ENCODE data around the gene COBL.

COBL gene

DNA sequence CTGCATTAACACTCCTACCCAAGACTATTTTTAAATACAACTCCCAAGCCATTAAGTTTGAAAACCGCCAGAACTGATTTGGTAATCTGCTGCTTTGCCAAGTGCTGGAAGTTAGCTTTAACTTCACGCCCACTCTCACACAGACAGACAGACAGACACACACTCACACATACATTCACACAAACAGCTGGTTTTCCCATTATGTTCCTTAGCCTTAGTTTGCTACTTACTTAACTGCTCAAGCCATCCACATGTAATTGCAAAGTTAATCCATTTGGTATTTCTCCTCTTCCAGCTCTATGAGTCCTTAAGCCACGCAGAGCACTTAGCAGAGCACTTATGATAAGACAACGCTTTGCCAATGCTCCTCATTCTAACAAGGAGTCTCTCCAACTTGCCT is 8.3 kb downstream of the COBL start:
- DNase-seq, result no peak

DNA sequence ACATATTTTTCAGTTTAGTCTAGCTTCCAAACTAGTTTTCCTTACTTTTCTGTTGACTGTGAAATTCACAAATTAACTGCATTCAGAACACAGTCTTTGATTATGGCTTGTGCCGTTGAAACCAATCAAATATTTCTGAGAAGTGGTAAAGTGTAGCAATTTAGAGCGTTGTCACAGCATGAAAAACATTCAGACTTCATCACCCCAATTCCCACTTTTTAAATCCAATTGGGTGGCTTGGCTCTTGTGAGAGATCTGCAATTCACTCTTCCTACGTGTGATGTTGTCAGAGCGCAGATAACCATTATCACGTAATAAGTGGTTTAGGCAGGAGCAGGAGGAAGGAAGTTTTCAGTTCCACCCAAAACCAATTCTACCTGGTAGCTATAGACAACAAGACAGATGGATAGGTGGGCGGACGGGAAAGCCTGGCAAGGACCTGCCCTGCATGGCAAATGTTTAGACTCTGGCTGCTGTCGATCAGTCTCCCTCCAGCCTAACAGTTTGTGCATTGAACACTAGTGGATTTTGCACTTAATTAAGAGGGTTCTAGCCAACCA is 8.9 kb downstream of the COBL start:
- no peak for DNase-seq

DNA sequence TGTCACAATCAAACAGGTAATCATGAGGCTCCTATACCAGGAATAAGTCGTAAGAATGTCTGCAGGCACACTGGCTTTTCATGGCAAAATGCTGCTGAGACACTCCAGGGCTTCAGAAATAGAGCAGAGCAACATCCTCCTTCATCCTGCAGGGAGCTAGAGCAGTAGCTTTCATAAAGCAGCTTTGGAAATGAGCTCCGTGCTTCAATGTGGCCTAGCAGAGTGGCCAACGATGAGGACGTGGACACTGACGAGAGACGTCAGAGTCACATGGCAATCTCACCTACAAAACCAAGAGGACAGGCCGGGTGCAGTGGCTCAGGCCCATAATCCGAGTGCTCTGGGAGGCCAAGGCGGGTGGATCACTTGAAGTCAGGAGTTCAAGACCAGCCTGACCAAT is 9.8 kb downstream of the COBL start:
- DNase-seq, result no peak

DNA sequence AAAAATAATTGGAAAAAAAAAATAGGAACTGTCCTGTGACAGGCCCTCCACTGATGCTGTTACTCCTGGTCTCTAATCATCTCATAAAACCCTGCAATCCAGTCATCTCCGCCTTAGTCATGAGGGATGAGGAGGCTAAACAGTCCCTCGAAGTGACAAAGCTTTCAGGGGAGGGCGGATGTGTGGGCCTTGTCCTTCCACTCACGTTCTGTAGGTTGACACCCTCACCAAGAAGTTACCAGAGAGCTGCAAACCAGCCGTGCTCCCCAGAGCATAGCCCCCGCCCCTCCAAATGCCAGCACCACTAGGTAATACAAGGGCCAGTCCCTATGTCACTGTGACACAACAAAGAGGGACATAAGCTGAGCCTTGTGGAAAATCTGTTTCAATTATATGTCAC is 11.9 kb downstream of the COBL start:
- peak in 1 of 56 donors; percentile 62 for DNase-seq

DNA sequence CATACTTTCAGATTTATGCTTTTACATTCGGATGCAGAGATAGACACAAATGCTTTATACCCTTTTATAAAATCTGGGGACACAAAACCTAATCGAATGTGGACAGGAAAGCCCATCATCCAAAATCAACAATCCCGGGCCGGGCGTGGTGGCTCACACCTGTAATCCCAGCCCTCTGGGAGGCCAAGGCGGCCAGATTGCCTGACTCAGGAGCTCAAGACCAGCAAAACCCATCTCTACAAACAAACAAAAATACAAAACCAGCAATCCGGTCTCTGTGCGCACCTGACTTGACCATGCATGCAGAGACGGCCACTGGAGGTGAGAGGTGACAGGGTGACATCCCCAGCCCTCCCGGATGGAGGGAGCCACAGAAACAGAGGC is 13.5 kb downstream of the COBL start:
- DNase-seq, result peak in 1 of 56 donors; percentile 42

DNA sequence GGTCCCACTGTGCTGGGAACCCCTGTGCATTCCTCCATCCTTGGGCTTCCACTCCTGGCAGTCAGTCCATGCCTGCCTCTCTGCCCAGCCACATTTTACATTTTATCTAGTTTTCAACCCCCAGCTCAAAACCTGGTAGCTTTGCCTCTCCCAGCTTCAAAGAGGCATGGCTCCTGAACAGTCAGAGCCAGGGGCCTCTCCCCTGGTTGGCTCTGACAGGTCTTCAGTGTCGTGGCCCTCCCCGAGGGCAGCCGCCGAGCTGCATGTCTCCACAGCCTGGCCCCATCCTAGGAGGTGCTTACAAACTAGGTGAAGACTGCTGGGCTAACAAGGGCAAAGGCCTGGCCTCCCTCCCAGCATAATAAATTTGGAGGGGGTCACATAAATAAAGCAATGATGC is 14.8 kb downstream of the COBL start:
- DNase-seq, result no peak

DNA sequence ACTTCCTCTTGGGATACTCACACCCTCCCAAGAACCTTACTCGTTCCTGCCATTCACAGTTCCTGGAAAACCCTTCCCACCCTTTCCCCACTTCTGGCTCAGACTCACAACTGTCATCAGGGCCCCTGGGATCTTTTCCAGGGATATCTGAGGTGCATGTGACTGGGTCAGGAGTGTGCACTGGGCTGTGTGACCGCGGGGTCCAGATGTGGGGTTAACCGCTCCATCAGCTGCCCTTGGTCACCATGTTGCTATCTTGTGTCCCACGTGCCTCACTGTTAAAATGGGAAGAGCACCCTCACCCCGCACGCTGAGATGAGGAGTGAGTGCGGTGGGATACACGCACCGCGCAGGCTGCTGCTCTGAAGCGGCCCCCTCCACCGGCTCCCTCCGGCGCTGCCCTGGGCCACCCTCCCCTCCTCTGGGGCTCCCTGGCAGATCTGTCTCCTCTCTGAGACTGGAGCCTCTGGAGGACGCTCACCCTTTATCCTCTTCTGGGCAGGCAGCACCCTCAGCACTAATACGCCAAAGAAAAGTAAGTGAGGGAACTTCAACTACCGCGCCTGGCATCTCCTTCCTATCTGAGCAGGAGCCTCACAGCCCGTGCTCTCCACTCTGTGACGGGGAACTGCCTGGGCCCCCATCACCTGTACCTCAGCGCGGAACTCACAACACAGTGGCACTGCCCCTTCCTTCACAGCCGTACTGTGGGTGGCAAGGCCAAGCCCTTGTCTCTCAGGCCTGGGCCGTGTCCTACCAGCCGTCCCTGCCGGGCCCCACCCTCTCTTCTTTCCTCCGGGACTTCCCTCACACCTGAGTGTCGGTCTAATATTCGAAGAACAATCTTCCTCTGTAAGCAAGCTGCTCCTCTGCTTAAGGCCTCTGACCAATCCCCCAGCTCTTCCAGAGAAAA is 15.6 kb downstream of the COBL start:
- no peak for DNase-seq

DNA sequence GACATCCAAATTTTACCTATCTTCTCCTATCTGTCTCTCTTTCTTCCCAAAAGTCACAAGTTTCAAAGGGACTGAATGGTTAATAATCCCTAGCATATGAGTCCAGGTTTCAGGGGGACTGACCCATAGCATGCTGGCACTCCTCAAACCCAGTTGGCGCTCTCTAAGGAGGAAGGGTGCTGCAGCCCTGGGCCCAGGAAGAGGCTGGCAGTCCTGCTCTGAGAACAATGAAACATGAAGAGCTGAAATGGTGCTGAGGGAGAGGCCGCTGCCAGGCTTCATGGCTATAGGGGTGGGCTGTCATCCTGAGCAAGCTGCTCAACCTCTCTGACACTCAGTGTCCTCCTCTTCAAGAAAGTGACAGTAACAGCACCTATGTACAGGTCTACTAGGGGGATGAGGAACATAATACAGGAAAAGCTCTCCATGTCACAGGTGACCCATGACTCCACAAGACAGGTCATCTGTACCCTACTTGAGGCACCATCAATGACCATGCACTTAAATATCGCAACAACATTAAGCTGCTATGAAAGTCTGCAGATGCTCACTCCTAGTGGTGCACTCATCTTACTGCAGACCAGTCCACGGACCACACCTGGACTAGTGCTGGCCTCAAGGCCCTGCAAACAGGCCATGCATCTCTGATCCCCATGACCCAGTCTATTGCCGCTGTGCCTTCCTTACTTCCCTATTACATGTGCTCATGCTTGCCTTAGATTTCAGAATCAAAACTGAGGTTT is 17.0 kb downstream of the COBL start:
- no peak for DNase-seq

DNA sequence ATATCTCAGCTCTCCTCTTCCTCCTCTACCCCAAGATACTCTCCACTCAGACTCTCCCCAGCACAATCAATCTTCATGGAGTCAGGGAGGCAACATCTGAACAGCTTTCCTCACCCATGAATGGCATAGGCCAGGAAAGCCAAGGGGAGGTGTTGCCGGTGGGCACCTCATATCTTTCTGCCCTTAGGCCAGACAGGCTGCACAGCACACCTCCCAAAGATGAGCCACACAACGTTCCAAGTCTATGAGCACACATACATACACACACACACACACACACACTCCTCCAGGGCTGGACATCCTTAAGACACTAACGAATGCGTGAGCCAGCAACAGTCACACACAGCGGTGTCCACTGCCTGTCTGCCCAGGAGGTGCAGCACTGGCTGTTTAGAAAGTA is 17.7 kb downstream of the COBL start:
- DNase-seq, result no peak

DNA sequence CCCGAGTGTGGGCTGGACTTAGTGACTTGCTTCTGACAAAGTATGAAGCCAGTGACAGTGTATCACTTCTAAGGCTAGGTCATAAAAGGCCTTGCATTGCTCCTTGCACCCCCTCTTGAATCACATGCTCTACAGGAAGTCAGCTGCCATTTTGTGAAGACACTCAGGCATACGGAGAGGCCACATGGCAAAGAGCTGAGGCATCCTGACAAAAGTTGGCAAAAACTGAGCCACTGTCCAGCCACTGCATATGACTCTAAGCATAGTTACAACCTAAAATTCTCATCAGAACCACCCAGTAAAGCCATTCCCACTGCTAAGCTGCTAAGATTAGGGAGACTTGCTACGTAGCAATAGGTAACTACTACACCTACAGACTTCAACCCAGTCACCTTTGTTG is 18.6 kb downstream of the COBL start:
- no peak for DNase-seq

DNA sequence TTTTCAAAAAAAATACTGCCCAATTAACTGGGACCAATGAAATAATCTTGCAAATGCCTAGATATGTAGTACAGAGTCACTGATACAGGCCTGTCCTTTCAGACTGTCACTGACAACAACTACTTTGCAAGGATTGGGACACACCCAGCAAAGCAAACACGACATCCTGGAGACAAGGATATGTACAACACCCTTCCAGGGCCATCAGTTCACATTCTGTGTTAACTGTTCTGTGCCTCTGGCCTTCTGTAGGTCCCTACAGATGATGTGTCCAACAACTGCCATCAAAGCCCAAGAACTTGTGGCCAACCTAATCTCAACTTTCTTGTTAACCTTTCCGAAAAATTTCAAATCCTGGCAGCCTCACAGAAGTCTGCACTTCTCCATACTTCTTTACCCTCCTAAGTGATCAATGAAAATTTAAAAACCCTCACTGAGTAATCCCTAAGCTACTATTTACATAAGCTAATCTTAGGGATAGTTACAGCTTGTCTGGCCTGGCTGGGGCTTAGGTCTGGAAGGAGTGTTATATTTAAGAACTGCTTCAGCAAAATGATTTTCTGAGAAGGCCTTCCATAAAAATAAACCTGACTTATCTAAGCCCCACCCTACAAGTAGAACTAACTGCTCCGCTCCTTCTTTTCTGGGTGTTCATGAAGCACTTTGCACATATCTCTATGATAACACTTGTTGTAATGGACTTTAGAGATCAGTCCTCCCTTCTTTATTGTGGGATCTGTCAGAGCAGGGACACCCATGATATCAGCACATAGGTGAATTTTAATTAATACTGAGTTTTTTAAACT is 21.0 kb downstream of the COBL start:
- no peak for DNase-seq

DNA sequence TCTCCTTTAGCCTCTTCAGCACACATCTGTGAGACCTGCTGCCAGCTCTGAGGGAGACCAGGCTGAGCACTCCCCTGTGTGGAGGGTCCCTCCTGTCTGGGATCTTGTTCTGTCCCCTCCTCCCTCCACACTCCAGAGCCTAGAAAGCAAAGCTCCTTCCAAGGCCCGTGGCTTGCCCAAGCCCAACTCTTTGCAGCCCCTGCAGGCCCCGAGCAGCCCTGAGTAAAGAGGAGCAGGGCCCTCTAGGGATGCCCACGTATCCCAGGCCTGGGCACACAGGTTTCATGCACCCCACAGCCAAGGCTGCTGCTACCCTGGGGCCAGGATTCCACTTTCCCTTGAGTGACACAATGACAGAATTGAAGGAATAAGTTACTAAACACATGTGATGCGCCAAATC is 24.0 kb downstream of the COBL start:
- no peak for DNase-seq

DNA sequence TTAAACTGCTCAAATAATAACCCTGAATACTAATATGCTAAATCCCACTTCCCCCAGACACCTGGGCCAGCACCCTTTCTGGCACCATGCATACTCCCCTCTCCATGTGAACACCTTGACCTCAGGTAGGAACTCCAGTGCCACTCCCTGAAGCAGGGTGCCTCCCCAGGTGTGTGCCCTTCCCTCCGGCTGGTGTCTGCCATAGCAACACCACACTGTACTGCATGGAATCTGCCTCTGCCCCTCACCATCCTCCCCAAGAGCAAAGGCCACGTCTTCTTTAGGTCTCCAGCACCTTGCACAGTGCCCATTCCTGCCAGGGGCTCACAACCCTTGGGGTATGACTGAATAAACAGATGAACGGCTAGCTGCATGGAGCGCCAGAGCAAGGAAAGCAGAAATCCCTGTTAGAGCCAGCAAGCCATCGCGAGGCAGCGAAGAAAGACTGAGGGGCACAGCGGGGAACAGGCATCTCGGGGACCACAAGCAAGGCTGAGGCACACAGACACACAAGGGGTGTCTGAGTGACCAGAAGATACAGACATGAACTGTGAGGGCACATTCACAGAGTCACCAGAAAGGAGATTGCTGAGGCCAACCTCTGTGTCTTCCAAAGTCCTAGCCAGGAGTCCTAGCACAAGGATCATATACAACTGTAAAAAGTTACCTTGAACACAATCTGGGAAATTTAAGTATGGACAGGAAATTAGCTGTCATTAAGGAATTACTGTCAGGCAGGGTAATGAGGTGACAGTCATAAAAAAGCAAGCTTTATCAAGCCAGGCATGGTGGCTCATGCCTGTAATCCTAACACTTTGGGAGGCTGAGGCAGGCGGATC is 25.7 kb downstream of the COBL start:
- no peak for DNase-seq

DNA sequence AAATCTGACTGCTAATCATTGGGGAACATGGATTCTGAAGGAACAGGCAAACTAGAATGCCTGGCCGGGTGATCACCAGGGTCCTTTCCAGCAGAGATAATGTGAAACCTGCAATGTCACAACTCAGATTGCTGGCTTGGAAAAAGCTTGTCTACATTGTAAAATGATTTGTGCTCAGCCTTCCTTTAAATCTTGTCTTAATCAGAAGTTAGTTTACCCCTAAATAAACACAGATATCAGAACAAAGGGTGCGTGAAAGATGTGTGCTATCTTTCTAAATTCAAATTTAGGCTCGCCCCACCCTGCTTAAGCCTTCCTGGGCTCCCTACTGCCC is 26.3 kb downstream of the COBL start:
- DNase-seq, result no peak

DNA sequence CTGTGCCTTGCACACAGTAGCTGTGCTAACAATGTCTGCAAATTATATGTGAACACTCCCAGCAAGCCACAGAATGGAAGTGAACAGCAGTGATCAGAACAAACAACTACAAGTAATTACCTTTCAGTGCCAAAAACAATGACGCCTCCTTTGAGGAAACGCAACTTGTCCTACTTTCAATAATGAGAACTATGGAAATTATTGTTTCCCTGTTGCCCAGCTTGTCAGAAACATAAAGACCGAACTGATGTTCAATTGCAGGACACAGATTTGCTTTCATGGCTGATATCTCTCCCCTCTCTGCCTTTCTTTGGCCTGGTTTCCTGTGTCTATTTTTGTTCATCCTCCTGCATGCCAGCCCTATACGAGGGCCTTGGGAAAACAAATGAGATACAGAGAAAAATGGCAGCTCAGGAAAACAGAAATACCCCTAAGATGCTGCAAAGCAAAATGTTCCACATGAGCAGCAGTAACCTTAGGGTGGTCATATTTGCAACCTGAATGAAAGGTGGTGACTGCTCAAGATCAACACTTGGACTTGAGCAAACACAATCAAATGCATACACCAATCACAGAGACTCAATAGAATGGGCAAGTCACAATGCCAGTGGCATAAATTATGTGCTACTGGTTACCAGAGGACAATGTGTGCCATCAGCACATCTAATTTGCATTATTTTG is 26.8 kb downstream of the COBL start:
- DNase-seq, result no peak

DNA sequence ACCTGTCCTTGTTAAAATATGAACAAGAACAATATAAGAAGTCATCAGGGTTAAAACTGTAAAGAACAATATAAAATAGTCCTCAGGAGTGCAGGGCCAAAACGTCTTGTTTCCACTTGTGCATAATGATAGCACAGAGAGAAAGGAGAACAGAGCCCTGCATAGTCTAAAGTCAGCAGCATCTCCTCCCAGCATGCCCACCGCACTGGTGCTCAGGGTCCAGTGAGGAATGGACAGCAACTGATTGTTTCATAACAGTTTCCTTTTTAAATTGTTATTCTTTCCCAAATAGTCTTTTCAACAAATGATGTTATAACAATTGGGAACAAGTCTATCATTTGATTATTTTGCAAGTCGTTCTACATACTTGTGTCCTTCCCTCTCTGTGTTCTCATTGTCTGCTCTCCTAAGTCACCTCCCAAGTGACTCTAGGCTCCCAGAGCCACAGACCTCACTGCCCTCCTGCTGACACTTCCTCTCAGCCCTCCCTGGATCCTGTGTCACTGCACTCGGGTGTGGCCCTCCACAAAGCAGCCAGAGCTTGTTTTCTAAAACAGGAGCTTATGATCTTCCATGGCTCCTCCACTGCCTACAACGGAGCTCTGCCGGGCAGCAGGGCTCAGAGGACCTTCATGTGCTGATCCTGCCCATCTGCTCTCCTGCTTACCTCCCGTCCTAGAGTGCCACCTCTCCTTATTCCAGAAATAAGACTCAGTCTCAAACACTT is 27.6 kb downstream of the COBL start:
- peak in 2 of 56 donors; percentile 36 to 48 for DNase-seq

DNA sequence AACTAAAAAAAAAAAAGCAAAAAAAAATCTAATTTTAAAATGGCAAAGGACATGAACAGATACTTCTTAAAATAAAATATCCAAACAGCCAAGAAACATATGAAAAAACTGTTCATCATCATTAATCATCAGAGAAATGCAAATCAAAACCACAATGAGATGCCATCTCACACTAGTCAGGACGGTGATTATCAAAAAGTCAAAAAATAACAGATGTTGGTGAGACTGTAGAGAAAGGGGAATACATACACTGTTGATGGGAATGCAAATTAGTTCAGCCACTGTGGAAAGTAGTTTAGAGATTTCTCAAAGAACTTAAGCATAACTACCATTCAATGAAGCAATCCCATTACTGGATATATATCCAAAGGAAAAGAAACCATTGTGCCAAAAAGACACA is 30.2 kb downstream of the COBL start:
- no peak for DNase-seq

DNA sequence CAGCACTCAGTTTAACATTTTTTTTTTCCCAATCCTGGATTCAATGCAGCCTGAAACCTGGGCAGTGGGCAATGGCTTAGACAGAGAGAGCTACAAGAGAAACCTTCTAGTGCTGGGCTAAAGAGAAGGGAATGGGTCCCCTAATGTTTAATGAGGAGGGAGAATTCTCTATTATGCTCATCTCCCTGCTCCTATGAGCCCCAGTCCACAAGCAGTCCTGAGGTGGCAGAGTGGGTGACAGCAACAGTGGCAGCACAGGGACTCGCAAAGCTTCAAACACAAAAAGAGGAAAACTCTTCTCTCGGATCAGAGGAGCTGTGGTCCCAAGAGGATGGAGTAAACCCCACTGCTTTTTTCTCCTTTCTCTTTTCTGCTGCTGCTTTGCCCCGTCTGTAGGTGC is 36.5 kb downstream of the COBL start:
- DNase-seq, result no peak

DNA sequence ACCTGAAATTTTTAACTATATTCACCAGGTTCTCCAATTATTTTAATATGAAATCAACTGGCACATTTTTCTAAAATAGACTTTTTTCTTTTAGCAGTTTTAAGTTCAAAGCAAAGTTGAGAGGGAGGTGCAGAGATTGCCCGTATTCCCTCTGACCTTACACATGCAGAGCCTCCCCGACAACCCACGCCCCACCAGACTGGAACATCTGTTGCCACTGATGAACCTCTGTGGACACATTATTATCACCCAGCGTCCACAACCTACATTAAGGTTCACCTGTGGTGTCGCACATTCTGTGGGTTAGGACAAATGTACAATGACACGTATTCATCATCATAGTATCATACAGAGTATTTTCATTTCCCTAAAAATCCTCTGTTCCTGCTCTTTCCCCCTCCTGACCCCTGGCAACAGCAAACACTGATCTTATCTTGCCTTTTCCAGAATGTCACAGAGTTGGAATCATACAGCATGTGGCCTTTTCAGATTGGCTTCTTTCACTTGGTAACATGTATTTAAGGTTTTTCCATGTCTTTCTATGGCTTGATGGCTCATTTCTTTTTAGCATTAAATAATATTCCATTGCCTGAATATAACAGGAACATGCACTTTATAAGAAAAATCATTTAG is 37.1 kb downstream of the COBL start:
- no peak for DNase-seq

Measured in nucleus accumbens (tissue), 56 donors.